HCT116 (cell line): ENCODE data around the gene ADGRD1. TPM values are rescaled to one million over a fixed set of nuclear protein-coding genes. Genes with fewer than 3 reads are reported as not detected.

Source experiments
- ATAC-seq: fragments of 200-7000 bp; cut with Tn5 transposase; 2 replicates; pipeline ENCODE4 v1.9.1; 2020; ENCODE audit warnings: mild to moderate bottlenecking, moderate library complexity
- BruUV-seq: library from RNA; stranded (reverse); fragments of 400-500 nt; replicated peaks from 2 replicates; lab custom pipeline; 2021; lab: Mats Ljungman, UMichigan
- CTCF ChIA-PET: fragments of 300-600 bp; sonication (Branson Sonifier 250); formaldehyde crosslinking; loops from one replicate; lab custom pipeline; 2021; ENCODE audit warnings: antibody characterized with exemption; lab: Charles Lee
- POLR2A ChIA-PET: fragments of 300-600, 350-600 bp; sonication (Branson Sonifier 250); formaldehyde crosslinking; loops from one replicate; lab custom pipeline; 2021; ENCODE audit warnings: antibody characterized with exemption; lab: Charles Lee
- RAD21 ChIA-PET, 2 experiments: fragments of 300-600 bp; sonication (Branson Sonifier 250); formaldehyde crosslinking; loops; one replicate each; lab custom pipeline; 2023; ENCODE audit warnings: low total read pairs in 2 of 2; ENCODE audit not compliant: uncharacterized antibody in 2 of 2, unreplicated experiment in 2 of 2, low non-redundant PET in 1 of 2; lab: Charles Lee
- DNase-seq: peaks from one replicate; pipeline ENCODE4 v3.0.0-alpha.2; 2010; ENCODE audit warnings: low read depth, low spot score
- H2AFZ ChIP-seq: fragments of 200-600 bp; shearing (Covaris generic), sonication (generic); 2 replicates; pipeline ENCODE4 v1.6.1; 2017; ENCODE audit warnings: low read depth, mixed run types, mixed read lengths, antibody characterized with exemption, low read length; ENCODE audit not compliant: poor library complexity, severe bottlenecking
- H3K27ac ChIP-seq: 2 replicates; pipeline ENCODE4 v1.5.1; 2012; ENCODE audit warnings: low read depth, low read length
- H3K27me3 ChIP-seq: fragments of 200-600 bp; sonication (generic); 2 replicates; pipeline ENCODE4 v1.6.1; 2016; ENCODE audit warnings: mixed run types, low read length, mixed read lengths; ENCODE audit not compliant: insufficient read depth
- H3K36me3 ChIP-seq, 2 experiments: fragments of 200-500 bp in 1 of 2; fragments of 200-600 bp in 1 of 2; sonication (Bioruptor generic) in 1 of 2; sonication (generic) in 1 of 2; 2 replicates each; pipeline versions ENCODE4 v1.5.1 to v1.6.1; 2014 to 2016; ENCODE audit warnings: low read length in 2 of 2, inconsistent platforms in 1 of 2, mixed read lengths in 1 of 2, mixed run types in 1 of 2; ENCODE audit not compliant: insufficient read depth in 2 of 2, control insufficient read depth in 1 of 2
- H3K4me1 ChIP-seq, 2 experiments: fragments of 200-600 bp in 1 of 2; sonication (generic) in 1 of 2; 2 replicates each; pipeline versions ENCODE4 v1.5.1 to v1.6.1; 2012 to 2017; ENCODE audit warnings: low read length in 2 of 2, inconsistent platforms in 1 of 2, mild to moderate bottlenecking in 1 of 2, mixed read lengths in 1 of 2, mixed run types in 1 of 2, moderate library complexity in 1 of 2; ENCODE audit not compliant: insufficient read depth in 2 of 2, control insufficient read depth in 1 of 2
- H3K4me2 ChIP-seq: fragments of 200-600 bp; sonication (generic); 2 replicates; pipeline ENCODE4 v1.6.1; 2017; ENCODE audit warnings: mixed run types, low read length, mixed read lengths
- H3K4me3 ChIP-seq, 2 experiments: fragments of 200-600 bp in 1 of 2; sonication (generic) in 1 of 2; replicated peaks in 1 of 2; 2 replicates each; pipeline ENCODE4 v1.5.1; 2011 to 2016; ENCODE audit warnings: low read length in 2 of 2, control low read depth in 1 of 2, low read depth in 1 of 2, mild to moderate bottlenecking in 1 of 2, mixed read lengths in 1 of 2, mixed run types in 1 of 2
- H3K79me2 ChIP-seq: fragments of 200-600 bp; sonication (generic); 2 replicates; pipeline ENCODE4 v1.6.1; 2017; ENCODE audit warnings: mild to moderate bottlenecking, mixed run types, low read length, moderate library complexity, mixed read lengths; ENCODE audit not compliant: insufficient read depth
- H3K9ac ChIP-seq: fragments of 200-600 bp; sonication (generic); 2 replicates; pipeline ENCODE4 v1.6.1; 2016; ENCODE audit warnings: low read length, mixed read lengths
- H3K9me2 ChIP-seq: fragments of 200-600 bp; sonication (generic), shearing (Covaris generic); 2 replicates; pipeline ENCODE4 v1.6.1; 2017; ENCODE audit warnings: mixed run types, mild to moderate bottlenecking, moderate library complexity; ENCODE audit not compliant: insufficient read depth
- H3K9me3 ChIP-seq, 2 experiments: fragments of 200-500 bp in 1 of 2; fragments of 200-600 bp in 1 of 2; sonication (Bioruptor generic) in 1 of 2; sonication (generic) in 1 of 2; 2 replicates each; pipeline ENCODE4 v1.6.1; 2014 to 2017; ENCODE audit warnings: low read length in 2 of 2, mixed read lengths in 2 of 2, inconsistent platforms in 1 of 2, low read depth in 1 of 2, mild to moderate bottlenecking in 1 of 2, mixed run types in 1 of 2, moderate library complexity in 1 of 2; ENCODE audit not compliant: control insufficient read depth in 1 of 2, insufficient read depth in 1 of 2
- H4K20me1 ChIP-seq: fragments of 200-600 bp; sonication (generic), shearing (Covaris generic); 2 replicates; pipeline ENCODE4 v1.6.1; 2017; ENCODE audit warnings: mixed run types, mild to moderate bottlenecking, moderate library complexity; ENCODE audit not compliant: insufficient read depth
- CBX3 ChIP-seq: IDR thresholded peaks from 2 replicates; pipeline ENCODE4 v1.6.1; 2012; ENCODE audit warnings: low read depth
- CEBPB ChIP-seq: IDR thresholded peaks from 2 replicates; pipeline ENCODE4 v1.6.1; 2012; ENCODE audit warnings: low read depth
- EGR1 ChIP-seq: IDR thresholded peaks from 2 replicates; pipeline ENCODE4 v1.6.1; 2012; ENCODE audit warnings: low read depth
- ELF1 ChIP-seq: IDR thresholded peaks from 2 replicates; pipeline ENCODE4 v1.6.1; 2012; ENCODE audit warnings: low read depth, borderline replicate concordance
- EZH2phosphoT487 ChIP-seq: fragments of 200-600 bp; IDR thresholded peaks from 2 replicates; pipeline ENCODE4 v1.6.1; 2018; ENCODE audit warnings: antibody characterized with exemption, borderline replicate concordance
- FOSL1 ChIP-seq: IDR thresholded peaks from 2 replicates; pipeline ENCODE4 v1.6.1; 2012; ENCODE audit warnings: low read depth
- RAD21 ChIP-seq: IDR thresholded peaks from 2 replicates; pipeline ENCODE4 v1.6.1; 2012; ENCODE audit warnings: low read depth, mild to moderate bottlenecking
- REST ChIP-seq: IDR thresholded peaks from 2 replicates; pipeline ENCODE4 v1.6.1; 2012; ENCODE audit warnings: low read depth
- SIN3A ChIP-seq: IDR thresholded peaks from 2 replicates; pipeline ENCODE4 v1.6.1; 2012; ENCODE audit warnings: low read depth
- SRF ChIP-seq: IDR thresholded peaks from 2 replicates; pipeline ENCODE4 v1.6.1; 2012; ENCODE audit warnings: low read depth
- TCF7L2 ChIP-seq: IDR thresholded peaks from 2 replicates; pipeline ENCODE4 v1.7.0; 2011; ENCODE audit warnings: borderline replicate concordance, inconsistent platforms; ENCODE audit not compliant: insufficient read depth, insufficient read length; ENCODE audit errors: extremely low read depth
- YY1 ChIP-seq: IDR thresholded peaks from 2 replicates; pipeline ENCODE4 v1.6.1; 2011; ENCODE audit warnings: low read length, low read depth, moderate library complexity, mild to moderate bottlenecking; ENCODE audit not compliant: insufficient replicate concordance; ENCODE audit errors: extremely low read depth
- ZNF274 ChIP-seq: fragments of 200-500 bp; sonication (Bioruptor generic); IDR thresholded peaks from 2 replicates; pipeline ENCODE4 v1.6.1; 2014; ENCODE audit warnings: mild to moderate bottlenecking, low read depth, low read length, inconsistent platforms
- intact Hi-C: fragments of 100-400 bp; cut with micrococcal nuclease; formaldehyde crosslinking; loops from 2 replicates; pipeline ENCODE4 v1.10.0; 2022
- total RNA-seq: library from RNA; stranded (reverse); gene quantifications from one replicate; pipeline ENCODE4 v1.2.1, GENCODE V29; 2021; ENCODE audit not compliant: unreplicated experiment
- TF ChIP-seq, protein P1 (sequence below), 3 experiments: fragments of 200-600 bp in 1 of 3; sonication (generic) in 1 of 3; IDR thresholded peaks in 2 of 3; conservative IDR thresholded peaks in 1 of 3; 2 replicates each; pipeline ENCODE4 v1.5.1; 2012 to 2017; ENCODE audit warnings: low read depth in 2 of 3, low read length in 2 of 3, antibody characterized with exemption in 1 of 3, borderline replicate concordance in 1 of 3, control low read depth in 1 of 3, mild to moderate bottlenecking in 1 of 3, mixed read lengths in 1 of 3, mixed run types in 1 of 3, moderate library complexity in 1 of 3; ENCODE audit not compliant: insufficient read depth in 1 of 3

The ADGRD1 gene
- total RNA-seq, 1 experiment from 2014 or later: 0.44 TPM

GRCh38 chr12:130916241-130916911, 37.3 kb upstream of the ADGRD1 start:
- Histone ChIP-seq H3K9me3 (peaks cover 4 to 8% of the 10 kb centered on the region in 2 experiments; a peak in 2 of 4 replicates), H3K27ac (no peak overlapping the region), H2AFZ (peak overlapping the region; percentile 89), H3K9ac (no peak overlapping the region), H3K4me1 (peaks cover 2 to 6% of the 10 kb centered on the region in 2 experiments; a peak in 1 of 4 replicates), H4K20me1 (no peaks in the 10 kb centered on the region), H3K4me3 (peak overlapping the region in 1 of 2 experiments; percentile 11; a peak in 2 of 4 replicates), H3K36me3 (no peaks in the 10 kb centered on the region), H3K27me3 (peaks cover 10% of the 10 kb centered on the region; the same call in 1 of the 2 replicates), H3K4me2 (peak overlapping the region; percentile 57), H3K79me2 (no peaks in the 10 kb centered on the region), H3K9me2 (no peaks in the 10 kb centered on the region)
- DNase-seq: peak; percentile 38
- TF ChIP-seq CBX3 (no peak), ZNF274 (no peak), TCF7L2 (no peak), YY1 (no peak), EZH2phosphoT487 (no peak), ELF1 (no peak), SIN3A (no peak), SRF (no peak), FOSL1 (no peak), REST (no peak), EGR1 (no peak), CEBPB (peak; percentile 99), RAD21 (peak; percentile 97)
- TF ChIP-seq, protein P1, sequence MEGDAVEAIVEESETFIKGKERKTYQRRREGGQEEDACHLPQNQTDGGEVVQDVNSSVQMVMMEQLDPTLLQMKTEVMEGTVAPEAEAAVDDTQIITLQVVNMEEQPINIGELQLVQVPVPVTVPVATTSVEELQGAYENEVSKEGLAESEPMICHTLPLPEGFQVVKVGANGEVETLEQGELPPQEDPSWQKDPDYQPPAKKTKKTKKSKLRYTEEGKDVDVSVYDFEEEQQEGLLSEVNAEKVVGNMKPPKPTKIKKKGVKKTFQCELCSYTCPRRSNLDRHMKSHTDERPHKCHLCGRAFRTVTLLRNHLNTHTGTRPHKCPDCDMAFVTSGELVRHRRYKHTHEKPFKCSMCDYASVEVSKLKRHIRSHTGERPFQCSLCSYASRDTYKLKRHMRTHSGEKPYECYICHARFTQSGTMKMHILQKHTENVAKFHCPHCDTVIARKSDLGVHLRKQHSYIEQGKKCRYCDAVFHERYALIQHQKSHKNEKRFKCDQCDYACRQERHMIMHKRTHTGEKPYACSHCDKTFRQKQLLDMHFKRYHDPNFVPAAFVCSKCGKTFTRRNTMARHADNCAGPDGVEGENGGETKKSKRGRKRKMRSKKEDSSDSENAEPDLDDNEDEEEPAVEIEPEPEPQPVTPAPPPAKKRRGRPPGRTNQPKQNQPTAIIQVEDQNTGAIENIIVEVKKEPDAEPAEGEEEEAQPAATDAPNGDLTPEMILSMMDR (IDR thresholded peaks at IDR 0.05 in 2 of 3, conservative IDR thresholded peaks at IDR 0.05 in 1 of 3; ENCODE audit: borderline replicate concordance in 1 of 3, insufficient read depth in 1 of 3, low read depth in 2 of 3, low read length in 2 of 3): peak; percentile 78 to 92 (median 87)
- peak; percentile 94 for ATAC-seq
- intact Hi-C loops: loop anchor here (1.0 to 2.0 kb wide), 4 partner anchors 216 to 1085 kb away; partner anchors contain the start of gene MMP17
- CTCF ChIA-PET: interaction anchor here (1.1 to 2.0 kb wide), 3 partner anchors 216 to 1498 kb away, joined by 3 to 10 read pairs (median 5); no protein-coding TSS in a partner anchor
- POLR2A ChIA-PET: no interaction called here
- no TSS peak for BruUV-seq
- RAD21 ChIA-PET: interaction anchor here in 1 of 2 experiments (1.4 to 1.9 kb wide), 2 partner anchors 188 to 216 kb away, joined by 5 read pairs; no protein-coding TSS in a partner anchor
